ENCODE measurements around the gene TUBA4B.
A peak's percentile ranks its signal among the peaks of the same experiment; 100 is the strongest.
"Not testable (repeated sequence)": the region's sequence is repeated elsewhere in the genome, so short reads cannot be mapped to it uniquely, and the experiment has no call there.

The TUBA4B gene

DNA sequence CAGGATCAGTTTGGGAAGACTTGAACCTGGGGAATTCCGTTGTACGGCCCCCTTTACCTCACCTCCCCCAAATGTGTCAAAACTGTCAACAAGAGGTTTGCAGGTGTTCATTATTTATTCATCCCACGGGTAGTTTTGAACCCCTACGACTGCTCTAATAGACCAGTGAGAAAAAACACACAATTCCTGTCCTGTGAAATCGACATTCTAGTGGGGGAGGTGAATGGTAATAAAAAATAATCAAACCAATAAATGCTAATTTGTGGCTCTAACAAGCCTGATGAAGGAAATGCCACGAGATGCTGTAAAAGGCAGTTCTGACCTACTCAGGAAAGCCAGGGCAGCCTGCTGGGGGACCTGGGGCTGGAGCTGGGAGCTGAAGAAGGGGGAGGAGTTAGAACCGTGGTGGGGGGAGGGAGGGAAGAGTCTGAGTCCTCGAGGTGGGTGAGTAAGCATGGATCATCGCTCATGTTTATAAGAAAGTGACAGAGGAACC is 25.7 kb downstream of the TUBA4B start:
- no peak for DNase-seq

DNA sequence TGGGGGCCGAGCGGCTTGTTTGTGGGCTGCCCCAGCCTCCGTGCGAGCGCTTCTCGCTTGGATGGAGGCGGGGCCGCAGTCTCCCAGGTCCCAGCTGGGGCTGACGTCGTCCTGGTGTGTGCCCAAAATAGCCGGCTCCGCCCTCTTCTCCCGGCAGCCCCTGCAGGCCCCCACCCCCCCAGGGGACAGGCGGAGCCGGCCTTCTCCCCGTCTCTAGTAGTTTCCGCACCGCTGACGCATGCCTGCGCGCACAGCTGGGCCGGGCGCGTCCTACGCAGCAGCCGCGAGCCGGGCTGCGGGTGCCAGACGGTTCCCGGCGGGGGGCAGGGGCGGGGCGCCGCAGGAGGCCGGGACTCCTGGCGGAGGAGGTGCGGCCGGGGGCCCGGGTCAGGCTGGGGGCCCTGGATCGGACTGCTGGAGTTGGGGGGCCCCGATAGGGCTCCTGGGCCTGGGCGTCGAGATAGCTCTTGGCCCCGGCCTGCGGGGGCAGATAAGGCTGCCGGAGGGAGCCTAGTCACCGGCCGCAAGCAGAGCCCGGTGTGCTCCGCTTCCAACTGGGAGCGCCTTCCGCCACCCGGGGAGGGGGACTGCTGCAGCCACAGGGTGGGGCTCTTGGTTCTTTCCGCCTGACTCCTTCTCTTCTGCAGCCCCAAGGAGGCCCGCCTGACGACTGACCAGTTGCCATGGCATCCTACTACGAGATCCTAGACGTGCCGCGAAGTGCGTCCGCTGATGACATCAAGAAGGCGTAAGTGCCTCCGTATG is 26.3 kb downstream of the TUBA4B start, which contains the start of gene DNAJB2:
TSS of gene DNAJB2 (plus strand) at position 216 of the 765 bp plus-strand sequence. CDS start at position 684, 468 bp downstream.
- peak; percentile 97 for DNase-seq

DNA sequence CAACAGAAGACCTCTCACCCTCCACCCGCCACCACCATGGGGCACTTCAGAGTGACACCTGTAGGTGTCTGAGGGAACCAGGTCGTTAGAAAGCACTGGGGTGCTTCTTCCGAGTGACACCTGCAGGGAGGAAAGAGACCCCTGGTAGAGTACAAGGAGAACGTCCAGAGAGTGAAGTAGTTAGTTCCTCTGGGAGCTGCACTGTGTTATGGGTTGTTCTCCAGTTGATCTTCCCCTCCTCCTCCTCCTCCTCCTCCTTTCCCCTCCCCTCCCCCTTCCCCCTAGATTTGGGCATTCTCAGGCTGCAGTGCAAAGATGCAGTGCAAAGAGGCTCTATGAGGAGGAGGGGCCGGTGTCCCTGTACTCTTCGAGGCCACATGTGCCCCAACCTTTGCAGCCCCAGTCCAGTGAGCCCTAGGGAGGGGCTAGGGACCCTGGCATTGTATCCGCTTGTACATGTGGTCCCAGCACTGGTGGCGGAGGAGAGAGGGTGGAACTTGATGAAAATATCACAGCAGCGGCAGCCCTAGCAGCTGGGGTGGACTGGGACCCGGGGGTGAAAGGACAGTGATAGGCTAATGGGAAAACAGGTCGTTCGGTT is 27.0 kb downstream of the TUBA4B start:
- no peak for DNase-seq

DNA sequence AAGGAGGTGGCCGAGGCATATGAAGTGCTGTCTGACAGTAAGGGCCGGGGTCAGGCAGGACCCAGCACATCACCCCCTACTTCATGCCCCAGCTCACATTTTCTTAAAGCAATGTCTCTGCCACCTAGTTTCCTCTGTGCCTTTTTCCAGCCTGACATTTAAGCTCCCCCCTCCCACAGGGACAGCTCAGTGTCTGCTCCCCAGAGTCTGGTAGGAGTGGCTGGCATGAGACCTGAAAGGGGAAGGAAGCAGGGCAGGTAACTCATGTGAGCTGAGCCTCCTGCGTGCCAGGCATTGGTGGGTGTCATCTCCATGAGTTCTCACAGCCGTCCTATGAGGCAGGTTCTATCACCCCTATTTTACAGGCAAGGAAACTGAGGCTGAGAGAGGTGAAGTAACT is 27.6 kb downstream of the TUBA4B start:
- DNase-seq = no peak

DNA sequence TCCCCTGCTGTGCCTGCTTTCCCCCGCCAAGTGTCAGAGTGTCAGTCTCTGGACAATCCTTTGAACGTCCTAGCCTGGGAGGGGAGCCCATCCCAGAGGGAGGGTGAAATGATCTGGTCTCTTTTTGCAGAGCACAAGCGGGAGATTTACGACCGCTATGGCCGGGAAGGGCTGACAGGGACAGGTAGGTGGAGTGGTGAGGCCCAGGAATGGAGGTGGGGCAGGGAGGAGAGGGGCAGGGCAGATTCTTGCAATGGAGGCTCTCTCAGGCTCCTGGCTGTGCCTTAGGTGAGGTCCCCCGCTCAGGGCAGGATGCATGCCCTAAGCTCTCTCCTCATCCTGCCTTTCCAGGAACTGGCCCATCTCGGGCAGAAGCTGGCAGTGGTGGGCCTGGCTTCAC is 28.5 kb downstream of the TUBA4B start:
- DNase-seq = no peak

DNA sequence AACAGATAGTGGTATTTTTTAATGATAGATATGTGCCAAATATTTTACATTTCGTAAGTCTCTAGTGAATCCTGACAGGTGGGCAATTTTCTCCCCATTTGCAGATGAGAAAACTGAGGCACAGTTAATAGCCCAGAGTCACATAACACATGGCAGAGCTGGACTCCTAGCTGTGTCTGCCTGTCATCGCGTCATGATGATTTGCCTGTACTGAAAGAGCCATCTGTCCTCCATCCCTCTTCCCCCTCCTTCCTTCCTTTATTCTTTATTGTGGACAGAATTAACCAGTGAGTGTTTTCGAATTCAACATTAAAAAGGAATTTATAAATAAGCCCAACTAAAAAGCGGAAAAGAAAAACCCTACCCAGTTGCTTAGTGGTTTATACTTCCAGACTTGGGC is 29.3 kb downstream of the TUBA4B start:
- no peak for DNase-seq

DNA sequence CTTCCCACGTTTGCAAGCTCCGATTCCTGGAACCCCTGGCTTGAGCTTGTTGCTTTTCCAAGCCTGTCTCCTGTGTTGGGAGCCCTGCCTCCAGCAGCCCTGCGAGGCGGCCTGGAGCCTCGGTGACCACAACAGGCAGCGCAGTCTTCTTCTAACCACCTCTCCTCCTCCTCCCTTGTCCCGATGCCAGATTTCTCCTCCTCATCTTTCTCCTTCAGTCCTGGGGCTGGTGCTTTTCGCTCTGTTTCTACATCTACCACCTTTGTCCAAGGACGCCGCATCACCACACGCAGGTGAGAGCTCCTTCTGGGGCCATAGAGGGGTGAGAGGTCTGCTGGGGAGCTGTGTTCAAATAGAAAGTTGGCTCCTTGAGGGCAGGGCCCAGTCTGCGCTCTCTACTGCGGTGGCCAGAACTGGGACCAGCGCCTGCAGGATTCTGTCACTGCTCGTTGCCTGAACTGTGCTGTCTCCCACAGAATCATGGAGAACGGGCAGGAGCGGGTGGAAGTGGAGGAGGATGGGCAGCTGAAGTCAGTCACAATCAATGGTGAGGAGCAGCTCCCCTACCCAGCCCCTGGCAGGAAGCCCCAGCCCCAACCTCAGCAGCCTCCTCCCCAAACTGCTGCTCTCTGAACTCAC is 30.0 kb downstream of the TUBA4B start:
- no peak for DNase-seq

DNA sequence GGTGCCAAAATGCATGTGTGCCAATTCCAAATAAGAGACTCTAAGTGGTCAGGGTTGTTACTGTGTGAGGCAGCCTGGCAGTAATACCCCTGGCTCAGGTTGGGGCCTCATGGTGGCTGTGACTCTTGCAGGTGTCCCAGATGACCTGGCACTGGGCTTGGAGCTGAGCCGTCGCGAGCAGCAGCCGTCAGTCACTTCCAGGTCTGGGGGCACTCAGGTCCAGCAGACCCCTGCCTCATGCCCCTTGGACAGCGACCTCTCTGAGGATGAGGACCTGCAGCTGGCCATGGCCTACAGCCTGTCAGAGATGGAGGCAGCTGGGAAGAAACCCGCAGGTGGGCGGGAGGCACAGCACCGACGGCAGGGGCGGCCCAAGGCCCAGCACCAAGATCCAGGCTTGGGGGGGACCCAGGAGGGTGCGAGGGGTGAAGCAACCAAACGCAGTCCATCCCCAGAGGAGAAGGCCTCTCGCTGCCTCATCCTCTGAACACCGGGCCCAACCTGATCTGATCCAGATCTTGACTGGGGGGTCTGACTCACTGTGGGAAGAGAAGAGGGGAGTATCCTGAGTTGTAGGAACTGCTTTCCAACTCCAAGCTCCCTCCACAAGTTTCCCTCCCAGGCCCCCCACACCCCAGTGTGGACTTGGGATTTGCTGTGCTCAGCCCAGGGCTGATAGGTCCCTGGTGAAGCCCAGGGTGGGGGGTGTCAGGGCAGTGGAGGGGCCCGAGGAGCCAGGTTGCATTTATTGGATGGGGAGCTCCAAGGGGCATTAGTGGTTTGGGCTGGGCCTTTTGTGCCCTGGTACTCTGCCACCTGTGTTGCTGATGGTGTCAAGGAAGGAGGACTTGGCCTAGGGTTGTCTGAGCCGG is 31.7 kb downstream of the TUBA4B start:
- no peak for DNase-seq

DNA sequence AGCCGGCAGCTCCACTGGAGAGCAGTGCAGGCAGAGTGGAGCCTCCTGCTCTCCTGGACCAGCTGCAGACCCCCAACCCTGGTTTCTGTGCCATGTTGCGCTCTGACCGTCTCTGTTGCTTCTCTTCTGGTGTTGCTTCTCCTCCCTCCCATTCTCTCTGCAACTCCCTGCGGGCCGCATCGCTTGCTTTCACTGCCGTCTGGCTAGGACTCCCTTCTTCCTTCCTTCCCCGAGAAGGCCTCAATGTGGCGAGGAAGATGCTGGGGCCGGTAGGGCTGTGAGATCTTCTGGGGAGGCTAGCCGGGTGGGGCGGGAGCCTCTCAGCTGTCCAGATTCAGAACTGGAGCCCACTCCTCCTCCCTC is 32.3 kb downstream of the TUBA4B start:
- no peak for DNase-seq

DNA sequence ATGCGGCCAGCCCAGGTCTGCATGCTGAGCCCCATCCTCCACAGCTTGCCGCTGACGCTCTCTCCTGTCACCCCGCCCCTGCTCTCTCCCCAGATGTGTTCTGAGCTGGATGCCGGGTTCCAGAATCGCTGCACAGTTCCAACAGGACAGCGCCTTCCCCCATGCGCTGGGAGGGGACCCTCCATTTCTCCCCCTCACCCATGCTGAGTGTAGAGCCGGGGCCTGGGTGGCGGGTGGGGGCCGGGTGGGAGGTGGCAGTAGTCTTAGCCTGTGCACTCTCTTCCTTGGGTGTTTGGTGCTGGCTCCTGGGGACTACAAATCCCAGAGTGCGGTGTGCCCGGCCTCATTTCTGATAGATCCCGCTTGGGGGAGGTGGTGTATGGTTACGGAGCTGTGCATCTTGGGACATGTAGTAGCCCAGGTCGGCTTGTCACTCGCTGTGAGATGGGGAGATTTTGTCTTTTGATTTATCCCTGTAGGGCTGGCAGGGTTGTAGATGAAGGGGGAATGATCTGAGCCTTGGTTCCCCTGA is 32.9 kb downstream of the TUBA4B start:
- DNase-seq = no peak

DNA sequence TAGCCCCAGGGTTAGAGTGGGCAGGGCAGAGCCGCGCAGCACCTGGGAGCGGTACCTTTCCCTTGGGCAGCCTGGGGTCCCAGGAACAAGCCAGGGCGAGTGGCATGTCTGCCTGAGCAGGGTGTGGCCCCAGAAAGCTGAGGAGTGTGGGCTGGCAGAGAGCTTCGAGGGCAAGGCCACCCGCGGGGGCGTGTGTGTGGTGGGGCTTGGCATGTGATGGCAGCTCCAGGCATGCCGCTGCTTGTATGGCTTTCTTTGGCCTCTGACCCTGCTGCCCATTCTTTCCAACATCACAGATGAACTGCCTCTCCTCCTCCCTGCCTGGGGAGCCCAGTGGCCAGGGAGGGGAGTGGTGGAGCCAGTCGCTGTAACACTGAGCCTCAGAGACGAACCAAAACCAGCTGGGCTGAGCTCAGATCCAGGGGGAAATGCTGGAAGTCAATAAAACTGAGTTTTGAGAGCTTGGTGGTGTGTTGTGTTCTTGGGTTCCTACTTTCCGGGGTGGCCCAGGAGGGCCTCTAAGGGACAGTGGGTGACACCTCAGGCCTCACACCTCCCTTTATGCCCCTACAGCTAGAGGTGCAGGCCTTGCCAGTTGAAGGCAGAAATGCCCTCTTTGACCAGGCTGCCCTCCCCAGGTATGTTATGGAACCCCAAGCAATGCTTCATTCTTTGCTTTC is 33.5 kb downstream of the TUBA4B start:
- DNase-seq = no peak

DNA sequence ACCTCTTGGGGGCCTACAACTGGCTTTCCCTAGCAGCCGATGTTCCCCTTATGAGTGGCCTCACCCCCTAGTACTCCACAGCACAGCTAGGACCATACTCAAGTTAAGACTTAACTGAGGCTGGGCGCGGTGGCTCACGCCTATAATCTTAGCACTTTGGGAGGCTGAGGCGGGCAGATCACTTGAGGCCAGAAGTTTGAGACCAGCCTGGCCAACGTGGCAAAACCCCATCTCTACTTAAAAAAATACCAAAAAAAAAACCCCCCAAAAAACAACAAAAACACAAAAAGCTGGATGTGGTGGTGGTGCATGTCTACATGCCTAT is 34.0 kb downstream of the TUBA4B start:
- DNase-seq = not testable (repeated sequence)

DNA sequence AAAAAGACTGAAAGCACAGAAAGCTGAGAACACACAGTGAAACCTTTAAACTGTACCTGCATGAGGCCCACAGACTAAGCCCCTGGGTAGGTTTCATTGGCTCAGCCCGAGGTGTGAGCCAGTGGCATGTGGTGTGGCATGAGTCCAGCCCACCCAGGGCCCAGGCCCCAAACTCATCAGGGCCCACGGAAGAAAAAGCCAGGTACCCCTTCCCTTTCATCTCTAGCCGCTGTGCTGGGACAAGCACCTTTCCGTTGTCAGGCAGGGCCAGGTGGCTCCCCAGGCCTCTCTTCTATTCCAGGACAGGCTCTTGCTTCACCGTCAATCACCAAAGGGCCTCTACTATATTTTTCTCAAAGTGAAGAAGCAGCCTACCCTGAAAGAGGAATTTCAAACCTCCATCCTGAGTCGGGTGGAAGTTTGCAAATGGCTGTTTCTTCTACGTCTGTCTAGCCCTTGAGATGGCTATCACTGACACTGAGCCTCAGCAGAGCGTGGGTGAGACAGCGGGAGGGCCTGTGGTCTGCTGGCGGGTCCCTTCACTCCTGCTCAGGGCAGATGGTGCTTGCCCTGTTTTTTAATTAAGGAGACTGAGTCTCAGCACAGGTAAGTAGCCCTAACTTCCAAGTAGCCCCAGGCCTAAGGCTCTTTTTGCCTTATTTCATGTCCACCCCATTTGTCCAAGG is 34.7 kb downstream of the TUBA4B start:
- DNase-seq = no peak

DNA sequence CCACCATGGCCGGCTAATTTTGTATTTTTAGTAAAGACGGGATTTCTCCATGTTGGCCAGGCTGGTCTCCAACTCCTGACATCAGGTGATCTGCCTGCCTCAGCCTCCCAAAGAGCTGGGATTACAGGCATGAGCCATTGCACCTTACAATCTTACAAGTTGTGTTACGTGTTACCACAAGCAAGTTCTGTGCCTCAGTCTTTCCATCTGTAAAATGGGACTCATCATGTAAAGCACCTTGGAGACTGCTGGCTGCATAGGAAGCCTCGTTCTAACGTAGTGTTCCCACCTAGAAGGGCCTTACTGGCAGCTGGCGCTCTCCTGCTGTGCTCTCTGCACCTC is 36.1 kb downstream of the TUBA4B start:
- DNase-seq = no peak

DNA sequence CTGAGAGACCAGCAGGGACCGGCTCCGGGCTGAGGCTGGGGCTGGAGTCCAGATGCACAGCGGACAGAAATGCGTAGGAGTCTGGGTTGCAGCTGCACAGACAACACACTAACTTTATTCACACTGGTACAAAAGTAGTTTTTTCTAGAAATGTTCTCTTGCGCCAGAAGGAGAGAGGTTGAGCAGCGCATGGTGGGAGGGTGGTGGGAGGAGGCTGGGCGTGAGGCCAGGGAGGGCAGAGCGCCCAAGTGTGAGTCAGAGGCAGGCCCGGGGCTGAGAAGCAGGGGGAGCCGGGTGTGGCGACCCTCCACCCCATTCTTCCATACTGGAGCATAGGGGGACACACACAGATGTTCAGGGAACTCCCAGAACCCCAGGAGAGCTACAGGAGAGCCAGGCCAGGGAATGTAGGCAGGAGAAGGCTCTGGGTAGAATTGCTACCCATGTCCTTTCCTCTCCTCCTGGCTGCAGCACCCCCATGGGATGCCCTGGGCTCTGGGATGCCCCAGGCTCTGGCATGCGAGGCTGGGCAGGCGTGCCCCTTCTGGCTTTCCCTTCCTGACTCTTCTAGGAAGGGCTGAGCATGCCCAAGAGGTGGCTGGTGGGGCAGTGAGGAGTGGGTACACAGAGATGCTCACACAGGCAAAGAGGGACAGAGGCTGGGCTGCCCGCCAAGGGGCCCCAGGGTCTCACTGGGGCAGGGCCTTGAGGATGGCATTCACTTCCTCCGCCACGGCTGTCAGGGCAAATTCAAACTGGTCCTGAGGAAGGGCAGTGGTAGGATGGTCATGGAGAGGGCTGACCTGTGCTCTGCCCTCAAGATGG is 36.7 kb downstream of the TUBA4B start:
- DNase-seq = no peak

DNA sequence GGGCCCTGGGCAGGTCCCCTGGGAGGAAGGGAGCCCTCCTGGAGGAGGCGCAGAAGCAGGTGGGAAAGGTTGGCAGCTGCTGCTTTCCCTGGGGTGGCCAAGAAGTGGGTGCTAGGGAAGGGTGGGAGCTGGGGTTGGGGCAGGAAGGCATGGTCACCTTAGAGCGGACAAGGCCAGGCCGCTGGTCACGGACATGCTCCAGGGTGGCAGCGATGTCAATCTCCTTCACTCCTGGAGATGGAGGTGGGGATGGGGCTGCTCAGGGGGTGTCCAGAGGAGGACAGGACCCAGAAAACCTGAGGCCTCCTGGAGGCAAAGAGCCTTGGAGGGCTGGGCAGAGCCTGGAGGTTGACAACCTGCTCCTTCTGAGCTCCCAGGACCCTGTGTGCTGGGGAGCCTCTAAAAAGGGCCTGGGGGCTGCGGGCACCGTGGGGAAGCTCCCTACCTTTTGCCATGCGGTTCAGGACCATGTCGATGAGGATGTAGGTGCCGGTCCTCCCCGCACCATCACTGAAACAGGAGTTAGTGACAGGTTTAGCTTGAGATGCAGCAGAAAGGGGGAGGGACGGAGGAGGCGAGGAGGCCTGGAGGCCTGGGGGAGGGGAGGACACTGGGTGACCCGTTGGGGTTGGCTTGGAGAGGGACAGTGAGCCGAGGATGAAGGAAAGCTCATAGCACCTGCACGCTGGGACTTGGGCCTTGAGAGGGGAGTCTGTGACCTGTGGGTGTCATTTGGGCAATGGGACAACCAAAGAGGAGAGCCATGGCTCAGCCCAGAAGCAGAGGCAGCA is 37.5 kb downstream of the TUBA4B start:
- no peak for DNase-seq

DNA sequence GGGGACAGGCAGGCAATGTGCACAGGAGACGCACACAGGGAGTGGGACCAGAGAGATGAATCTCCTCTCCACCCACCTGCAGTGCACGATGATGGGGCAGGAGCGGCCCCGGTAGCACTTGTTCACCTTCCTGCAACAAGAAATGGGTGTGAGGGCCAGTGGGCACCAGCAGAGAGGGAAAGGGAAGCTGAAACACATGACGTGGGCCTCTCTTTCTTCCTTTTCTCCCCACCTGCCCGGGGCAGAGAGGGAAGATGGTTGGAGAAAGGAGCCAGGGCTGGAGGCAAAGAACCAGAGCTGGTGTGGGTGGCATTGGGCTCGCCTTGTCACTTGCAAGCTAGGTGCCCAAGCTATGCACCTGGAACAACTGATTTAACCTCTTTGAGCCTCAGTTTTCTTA is 38.4 kb downstream of the TUBA4B start:
- DNase-seq = no peak

DNA sequence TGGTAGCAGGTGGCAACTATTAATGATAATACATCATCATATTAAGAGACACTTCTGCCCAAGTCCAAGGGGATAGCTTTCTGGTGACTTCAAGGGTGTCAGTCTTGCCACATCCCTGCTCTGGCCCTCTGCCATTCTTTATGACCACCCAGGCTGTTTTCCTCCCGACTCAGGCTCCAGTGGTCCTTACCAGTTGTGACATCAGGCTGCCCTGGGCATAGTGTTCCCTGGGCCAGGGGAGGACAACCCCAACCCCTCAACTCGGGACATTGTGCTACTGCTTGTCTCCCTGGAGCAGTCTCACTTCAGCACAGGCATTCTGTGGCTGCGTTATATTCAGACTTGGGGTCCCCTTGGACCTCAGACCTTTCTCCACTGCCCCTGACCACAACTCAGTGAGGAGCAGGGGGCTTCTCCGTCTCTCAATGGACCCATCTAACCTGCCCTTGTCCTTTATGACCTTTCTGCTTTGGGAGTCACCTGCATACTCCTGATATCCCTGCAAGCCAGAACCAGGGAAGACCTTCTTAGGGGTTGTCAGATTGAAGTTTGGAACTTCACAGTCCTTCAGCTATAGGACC is 39.0 kb downstream of the TUBA4B start:
- no peak for DNase-seq

DNA sequence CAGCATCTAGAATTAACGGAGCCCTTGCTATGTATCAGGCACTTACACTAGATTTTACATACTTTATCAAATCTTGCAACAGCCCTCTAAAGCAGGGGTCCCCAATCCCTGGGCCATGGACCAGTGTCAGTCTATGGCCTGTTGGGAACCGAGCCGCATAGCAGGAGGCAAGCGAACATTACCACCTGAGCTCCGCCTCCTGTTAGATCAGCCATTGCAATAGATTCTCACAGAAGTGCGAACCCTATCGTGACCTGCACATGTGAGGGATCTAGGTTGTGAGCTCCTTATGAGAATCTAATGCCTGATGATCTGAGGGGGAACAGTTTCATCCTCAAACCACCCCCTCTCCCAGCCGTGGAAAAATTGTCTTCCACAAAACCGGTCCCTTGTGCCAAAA is 39.6 kb downstream of the TUBA4B start:
- DNase-seq = peak; percentile 44

DNA sequence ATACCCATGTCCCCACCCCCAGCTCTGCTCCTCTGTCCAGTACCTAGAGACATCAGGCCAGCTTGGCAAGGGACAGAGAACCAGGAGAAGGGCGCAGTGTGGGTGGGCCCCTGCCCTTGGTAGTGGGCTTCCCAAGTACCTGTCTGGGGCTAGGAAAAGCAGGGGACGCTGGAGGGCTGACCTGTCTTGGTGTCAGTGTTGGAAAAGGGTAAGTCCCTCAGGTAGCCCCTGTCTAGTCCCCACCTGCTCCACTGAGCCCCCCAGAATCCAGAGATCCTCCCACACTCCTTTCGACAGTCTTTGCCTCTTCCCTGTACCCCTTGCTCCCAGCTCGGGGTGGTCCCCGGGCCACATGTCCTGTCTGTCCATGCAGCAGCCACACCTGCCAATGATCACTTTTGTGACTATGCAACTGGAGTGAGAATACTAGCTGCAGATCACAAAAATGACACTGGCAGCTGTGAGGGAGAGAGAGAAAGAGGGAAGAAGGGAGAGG is 40.7 kb downstream of the TUBA4B start:
- DNase-seq = peak; percentile 54
